ENCODE data around the gene XPR1.

DNA sequence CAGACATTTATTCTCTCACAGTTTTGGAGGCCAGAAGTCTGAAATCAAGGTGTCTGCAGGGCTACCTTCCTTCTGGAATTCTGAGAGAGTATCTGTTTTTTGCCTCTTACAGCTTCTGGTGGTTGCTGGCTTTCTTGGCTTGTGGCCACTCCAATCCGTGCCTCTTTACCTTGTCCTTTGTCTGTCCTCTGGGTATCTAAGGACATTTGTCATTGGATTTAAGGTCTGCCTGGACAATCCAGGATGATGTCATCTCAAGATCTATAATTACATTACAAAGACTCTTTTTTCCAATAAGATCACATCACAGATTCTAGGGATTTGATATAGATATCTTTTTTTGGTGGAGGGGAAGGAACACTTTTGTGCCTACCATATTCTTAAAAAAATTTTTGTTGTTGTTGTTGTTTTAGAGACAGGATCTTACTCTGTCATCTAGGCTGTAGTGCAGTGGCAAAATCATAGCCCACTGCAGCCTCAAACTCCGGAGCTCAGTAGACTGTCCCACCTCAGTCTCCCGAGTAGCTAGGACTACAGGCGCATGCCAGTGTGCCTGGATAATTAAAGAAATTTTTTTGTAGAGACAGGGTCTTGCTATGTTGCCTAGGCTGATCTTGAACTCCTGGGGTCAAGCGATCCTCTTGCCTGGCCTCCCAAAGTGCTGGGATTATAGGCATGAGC is 61.9 kb downstream of the XPR1 start:
- TF ChIP-seq CTCF (IDR thresholded peaks at IDR 0.05; ENCODE audit: insufficient read depth, low read length, poor library complexity, severe bottlenecking) = no peak
- no peak for TF ChIP-seq EZH2phosphoT487 (conservative IDR thresholded peaks at IDR 0.05; ENCODE audit: low read length)
